VCaP (cell line): ENCODE data around the gene FAM180A.
"Not testable (repeated sequence)": the region's sequence is repeated elsewhere in the genome, so short reads cannot be mapped to it uniquely, and the experiment has no call there.

Experiments used
- H3K27ac ChIP-seq: fragments of 450-650 bp; 2 replicates; pipeline ENCODE4 v1.5.1; 2017
- CTCF ChIP-seq: fragments of 450-650 bp; conservative IDR thresholded peaks from 2 replicates; pipeline ENCODE4 v1.5.1; 2017; ENCODE audit warnings: mild to moderate bottlenecking, moderate library complexity

FAM180A gene

GRCh38 chr7:135704698-135705097 is 43.9 kb downstream of the FAM180A start:
- no peak for TF ChIP-seq CTCF

GRCh38 chr7:135704074-135704473 is 44.5 kb downstream of the FAM180A start:
- H3K27ac ChIP-seq, result no peak overlapping the region
- TF ChIP-seq CTCF, result no peak

More at GRCh38 chr7:135704698-135705097, 43.9 kb downstream of the FAM180A start:
- no peak overlapping the region for H3K27ac ChIP-seq

- no peak for TF ChIP-seq CTCF
- H3K27ac ChIP-seq, result no peak overlapping the region
Measured at GRCh38 chr7:135697276-135698049, 51.1 kb downstream of the FAM180A start.

- no peak for TF ChIP-seq CTCF
- H3K27ac ChIP-seq, result no peak overlapping the region
Measured at GRCh38 chr7:135693558-135693957, 55.1 kb downstream of the FAM180A start.

- H3K27ac ChIP-seq, result not testable (repeated sequence)
Measured at GRCh38 chr7:135692606-135693005, 56.0 kb downstream of the FAM180A start.

GRCh38 chr7:135692055-135692454 is 56.6 kb downstream of the FAM180A start:
- no peak overlapping the region for H3K27ac ChIP-seq
- TF ChIP-seq CTCF, result no peak

- TF ChIP-seq CTCF, result no peak
- no peak overlapping the region for H3K27ac ChIP-seq
Measured at GRCh38 chr7:135690566-135690965, 58.0 kb downstream of the FAM180A start.

- TF ChIP-seq CTCF, result no peak
- H3K27ac ChIP-seq, result no peak overlapping the region
Measured at GRCh38 chr7:135687466-135687865, 61.1 kb downstream of the FAM180A start.
